ENCODE results near the gene PCDHA3. TPM values are rescaled to one million over a fixed set of nuclear protein-coding genes. Genes with fewer than 3 reads are reported as not detected.
A peak's percentile ranks its signal among the peaks of the same experiment; 100 is the strongest.

PCDHA3 gene
- total and polyA plus RNA-seq, 2 of the 8 experiments (the other 6 are each of a cell fraction or from before 2014, with no cell fraction given): 0.48 to 0.67 TPM

DNA sequence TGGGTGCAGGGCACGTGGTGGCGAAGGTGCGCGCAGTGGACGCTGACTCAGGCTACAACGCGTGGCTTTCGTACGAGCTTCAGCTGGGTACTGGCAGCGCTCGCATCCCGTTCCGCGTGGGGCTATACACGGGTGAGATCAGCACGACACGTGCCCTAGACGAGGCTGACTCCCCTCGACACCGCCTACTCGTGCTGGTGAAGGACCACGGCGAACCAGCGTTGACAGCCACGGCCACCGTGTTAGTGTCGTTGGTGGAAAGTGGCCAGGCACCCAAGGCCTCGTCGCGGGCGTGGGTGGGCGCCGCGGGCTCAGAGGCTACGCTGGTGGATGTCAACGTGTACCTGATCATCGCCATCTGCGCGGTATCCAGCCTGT, 4.2 kb upstream of the PCDHA3 start:
- no peak overlapping the region for H2BK12ac ChIP-seq (ENCODE audit: low read depth, low read length)
- no peak overlapping the region for H3K4me2 ChIP-seq (ENCODE audit: insufficient read depth in 1 of 2, low read depth in 2 of 2, low read length in 2 of 2)
- no peak overlapping the region for H4K5ac ChIP-seq (ENCODE audit: insufficient read length, low read depth, low read length)
- H3K27me3 ChIP-seq (replicated peaks in 1 of 4; ENCODE audit: control insufficient read depth in 3 of 4, extremely low read depth in 1 of 4, insufficient read depth in 3 of 4, low read length in 3 of 4): no peaks in the 10 kb centered on the region
- H3K4ac ChIP-seq (replicated peaks; ENCODE audit: insufficient read length, low read depth, low read length): no peak overlapping the region
- peaks cover 0 to 14% (median 0%) of the 10 kb centered on the region in 4 experiments; a peak in 1 of 8 replicates for H3K36me3 ChIP-seq (ENCODE audit: control insufficient read depth in 2 of 4, insufficient read depth in 4 of 4, low read length in 3 of 4)
- no peak for FAIRE-seq
- no peaks in the 10 kb centered on the region for H3K79me2 ChIP-seq (ENCODE audit: control insufficient read depth in 1 of 2, insufficient read depth in 2 of 2, low read length in 2 of 2)
- no peak overlapping the region for H2AFZ ChIP-seq (ENCODE audit: low read length)
- no peaks in the 10 kb centered on the region for H4K20me1 ChIP-seq (replicated peaks in 1 of 2; ENCODE audit: control insufficient read depth in 1 of 2, insufficient read depth in 2 of 2, low read length in 2 of 2)
- no peaks in the 10 kb centered on the region for H3K4me1 ChIP-seq (replicated peaks in 1 of 4; ENCODE audit: control insufficient read depth in 3 of 4, insufficient read depth in 4 of 4, low read length in 3 of 4)
- H3K23ac ChIP-seq (ENCODE audit: insufficient read length): no peak overlapping the region
- peaks cover 3 to 24% of the 10 kb centered on the region in 2 experiments; a peak in 3 of 4 replicates for H3K9me3 ChIP-seq (ENCODE audit: insufficient read depth in 2 of 2, low read depth in 1 of 2, low read length in 1 of 2)
- no peak overlapping the region for H2BK5ac ChIP-seq (ENCODE audit: low read depth, low read length)
- H3K18ac ChIP-seq (ENCODE audit: extremely low read depth, low read length): no peak overlapping the region
- no peak for DNase-seq (ENCODE audit: low read depth in 1 of 2, low spot score in 2 of 2)
- H4K91ac ChIP-seq (replicated peaks; ENCODE audit: insufficient read length, low read length): no peak overlapping the region
- no peak overlapping the region for H2BK20ac ChIP-seq (ENCODE audit: low read length)
- H3K79me1 ChIP-seq (ENCODE audit: low read depth, low read length): no peaks in the 10 kb centered on the region
- no peak overlapping the region for H2BK15ac ChIP-seq (ENCODE audit: low read length)
- 96% methylated on average over 23 of the region's 39 CpGs; no CpG with 5 or more reads in 1 of the 2 experiments for WGBS, 2 experiments (ENCODE audit: extremely low coverage in 1 of 2, insufficient coverage in 1 of 2, insufficient read length in 1 of 2, insufficient replicate concordance in 2 of 2, low coverage in 1 of 2, low lambda C conversion rate in 2 of 2, missing lambda C conversion rate in 1 of 2)
- peak overlapping the region; percentile 79; the same call in 1 of the 2 replicates for H4K8ac ChIP-seq (ENCODE audit: extremely low read depth, insufficient read depth, low read length)
- CTCF ChIA-PET (ENCODE audit: partially characterized antibody): interaction anchor here (3.8 to 5.7 kb wide), 2 partner anchors 10 to 44 kb away, joined by 19 to 59 read pairs; partner anchors contain the start of genes PCDHA4 and PCDHA8
- H2BK120ac ChIP-seq (replicated peaks; ENCODE audit: low read depth, low read length): no peak overlapping the region
- H2AK5ac ChIP-seq (ENCODE audit: low read depth, low read length): no peak overlapping the region
- no peak overlapping the region for H3K56ac ChIP-seq (replicated peaks; ENCODE audit: insufficient read length, low read depth, low read length)
- no peak overlapping the region for H3K27ac ChIP-seq (ENCODE audit: low read depth, low read length)
- POLR2A ChIA-PET (ENCODE audit: partially characterized antibody): interaction anchor here (1.6 kb wide), 1 partner anchor 11 kb away, joined by 3 read pairs; the partner anchor contains the start of gene PCDHA1
- TF ChIP-seq BRCA1 (IDR thresholded peaks at IDR 0.05; ENCODE audit: low read depth, low read length): no peak
- no peak overlapping the region for H3K14ac ChIP-seq (ENCODE audit: insufficient read length)
- H3K4me3 ChIP-seq (ENCODE audit: extremely low read depth in 1 of 4, insufficient read depth in 2 of 4, low read depth in 3 of 4, low read length in 4 of 4): no peak overlapping the region
- no peaks in the 10 kb centered on the region for H3K23me2 ChIP-seq (ENCODE audit: low read depth, low read length)
- H3K9ac ChIP-seq (replicated peaks in 1 of 4; ENCODE audit: extremely low read depth in 1 of 4, low read depth in 3 of 4, low read length in 3 of 4): no peak overlapping the region
